HG02884 (cell line): ENCODE data around the gene ZNF681.
"Not testable (repeated sequence)": the region's sequence is repeated elsewhere in the genome, so short reads cannot be mapped to it uniquely, and the experiment has no call there.

Experiments used
- ATAC-seq: cut with Tn5 transposase; IDR thresholded peaks from one replicate; pipeline ENCODE4 v1.9.1; 2021; ENCODE audit warnings: mild to moderate bottlenecking, moderate library complexity; ENCODE audit not compliant: unreplicated experiment

The ZNF681 gene

DNA sequence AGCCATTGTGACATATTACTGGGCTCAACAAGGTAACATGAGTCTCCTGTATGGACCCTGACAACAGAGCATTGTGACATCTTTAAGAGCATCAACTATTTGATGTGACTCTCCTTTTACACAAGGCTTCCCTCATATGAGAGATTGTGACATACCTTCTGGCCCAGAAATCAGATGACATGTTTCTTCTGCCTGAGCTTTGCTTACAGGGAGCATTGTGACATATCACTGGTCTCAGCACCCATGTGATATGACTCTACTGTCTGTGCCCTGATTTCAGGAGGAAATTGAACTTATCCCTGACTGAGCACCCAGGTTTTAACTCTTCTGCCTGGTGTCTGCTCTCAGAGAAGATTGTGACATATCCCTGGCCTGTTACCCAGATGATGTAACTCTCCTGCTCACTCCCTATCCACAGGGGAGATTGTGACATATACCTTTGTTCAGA lies 15.9 kb upstream of the ZNF681 start:
- no peak for ATAC-seq

DNA sequence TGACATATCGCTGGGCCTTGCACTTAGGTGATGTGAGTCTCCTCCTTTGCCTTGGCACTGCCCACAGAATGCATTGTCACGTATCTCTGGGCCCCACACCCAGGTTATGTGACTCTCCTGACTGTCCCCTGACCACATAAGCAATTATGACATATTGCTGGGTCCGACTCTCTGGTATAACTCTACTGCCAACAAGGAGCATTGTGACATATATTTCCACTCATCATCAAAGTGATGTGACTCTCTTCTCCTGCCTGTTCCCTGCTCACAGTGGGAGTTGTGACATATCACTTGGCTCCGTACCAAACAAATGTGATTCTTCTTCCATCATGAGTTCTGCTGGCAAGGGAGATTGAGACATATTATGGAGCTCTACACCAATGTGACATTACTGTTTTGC lies 15.4 kb upstream of the ZNF681 start:
- ATAC-seq = no peak

GRCh38 chr19:23772675-23773063 lies 14.0 kb upstream of the ZNF681 start:
- ATAC-seq = no peak

DNA sequence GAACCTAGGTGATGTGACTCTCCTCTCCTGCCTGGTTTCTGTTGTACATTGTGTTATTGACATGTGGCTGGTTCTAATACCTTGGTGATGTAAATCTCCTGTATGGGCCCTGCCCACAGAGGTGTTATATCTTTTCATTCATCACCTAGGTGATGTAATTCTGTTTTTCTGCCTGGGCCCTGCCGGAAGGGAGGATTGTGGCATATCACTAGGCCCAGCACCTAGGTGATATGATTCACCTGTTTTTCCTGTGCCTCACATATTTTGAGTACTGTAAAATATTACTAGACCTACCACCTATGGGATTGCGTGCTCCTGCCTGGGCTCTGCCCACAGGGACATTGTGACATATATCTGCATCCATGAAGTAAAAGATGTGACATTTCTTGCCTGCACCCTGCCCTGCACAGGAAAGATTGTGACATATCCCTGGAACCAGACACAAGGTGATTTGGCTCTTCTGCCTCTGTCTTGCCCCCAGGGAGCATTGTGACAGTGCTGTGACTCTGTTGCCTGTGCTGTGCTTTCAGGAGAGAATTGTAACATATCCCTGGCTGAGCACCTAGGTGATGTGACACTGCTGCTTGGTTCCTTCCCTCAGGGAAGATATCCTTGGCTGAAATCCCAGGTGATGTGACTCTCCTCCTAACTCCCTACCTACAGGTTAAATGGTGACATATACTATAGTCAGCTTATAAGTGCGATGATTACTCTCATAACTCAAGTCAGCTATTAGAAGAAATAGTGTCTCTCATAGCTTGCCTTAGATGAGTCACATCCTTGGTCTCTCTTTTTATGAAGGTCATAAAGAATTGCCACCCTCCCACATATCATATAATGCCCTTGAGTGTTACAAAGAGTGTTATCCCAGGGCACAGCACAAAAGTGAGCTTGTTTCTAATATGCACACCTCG lies 13.3 kb upstream of the ZNF681 start:
- ATAC-seq = no peak

GRCh38 chr19:23771316-23771715 lies 12.6 kb upstream of the ZNF681 start:
- no peak for ATAC-seq

GRCh38 chr19:23770672-23771250 lies 12.1 kb upstream of the ZNF681 start:
- ATAC-seq = no peak

- ATAC-seq = no peak
Observed at GRCh38 chr19:23769691-23770468, 11.2 kb upstream of the ZNF681 start.

DNA sequence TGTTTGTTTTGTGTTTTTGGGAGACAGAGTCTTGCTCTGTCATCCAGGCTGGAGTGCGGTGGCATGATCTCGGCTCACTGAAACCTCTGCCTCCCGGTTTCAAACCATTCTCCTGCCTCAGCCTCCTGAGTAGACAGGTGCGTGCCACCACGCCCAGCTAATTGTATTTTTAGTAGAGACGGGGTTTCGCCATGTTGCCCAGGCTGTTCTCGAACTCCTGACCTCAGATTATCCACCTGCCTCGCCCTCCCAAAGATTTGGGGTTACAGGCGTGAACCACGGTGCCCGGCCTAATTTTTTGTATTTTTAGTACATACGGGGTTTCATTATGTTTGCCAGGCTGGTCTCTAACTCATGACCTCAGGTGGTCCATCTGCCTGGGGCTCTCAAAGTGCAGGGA lies 8.3 kb upstream of the ZNF681 start:
- ATAC-seq = no peak

DNA sequence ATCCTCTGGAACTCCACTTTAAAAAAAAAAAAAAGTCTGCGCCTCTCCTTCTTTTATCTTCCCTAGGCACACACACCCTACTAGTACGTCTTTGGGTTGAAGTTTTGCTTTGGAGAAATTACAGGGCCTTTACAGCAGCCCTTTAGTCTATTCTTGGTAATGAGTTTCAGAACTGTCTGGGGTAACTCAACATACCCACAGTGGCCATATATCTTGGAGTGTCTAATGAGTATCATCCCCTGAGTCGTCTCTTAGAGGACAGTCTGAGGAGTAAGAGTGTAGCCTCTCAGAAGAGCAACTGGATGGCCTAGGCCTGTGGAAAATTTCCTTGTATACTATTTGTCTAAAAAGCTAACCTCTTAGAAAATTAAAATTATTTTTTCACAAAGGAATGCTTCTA lies 6.1 kb upstream of the ZNF681 start:
- ATAC-seq = no peak

DNA sequence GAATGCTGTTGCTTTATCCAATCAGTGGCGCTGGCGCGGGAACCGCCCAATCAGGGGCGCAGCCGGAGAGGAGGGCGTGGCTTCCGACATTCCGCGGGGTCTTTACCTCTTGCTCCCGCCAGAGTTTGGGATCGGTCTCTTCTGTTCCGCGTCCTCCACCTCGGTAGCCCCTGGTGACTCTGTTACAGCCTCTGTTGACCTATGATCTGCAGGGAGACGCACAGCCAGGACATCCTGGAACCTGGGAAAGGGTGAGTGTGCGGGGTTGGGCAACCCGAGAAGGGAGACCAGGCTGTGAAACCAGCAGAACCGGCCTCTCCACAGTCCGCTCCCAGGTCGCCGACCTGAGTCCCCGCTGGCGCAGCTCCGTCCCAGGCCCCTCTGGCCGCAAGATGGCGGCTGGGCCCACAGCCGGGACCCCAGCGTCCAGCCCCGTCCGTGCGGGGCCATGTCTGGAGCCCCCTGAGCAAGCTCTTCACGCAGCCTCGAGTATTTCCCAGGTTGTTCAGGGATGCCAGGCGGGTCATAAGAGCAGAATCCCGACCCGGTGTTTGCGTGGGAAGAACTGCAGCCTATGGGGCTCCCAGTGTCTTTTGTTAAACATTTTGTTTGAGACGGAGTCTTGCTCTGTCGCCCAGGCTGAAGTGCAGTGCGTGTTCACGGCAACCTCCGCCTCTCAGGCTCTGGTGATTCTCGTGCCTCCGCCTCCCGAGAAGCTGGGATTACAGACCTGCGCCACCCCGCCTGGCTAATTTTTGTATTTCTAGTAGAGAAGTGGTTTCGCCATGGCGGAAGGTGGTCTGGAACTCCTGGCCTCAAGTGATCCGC lies 4.4 kb upstream of the ZNF681 start:
- ATAC-seq = no peak

GRCh38 chr19:23762548-23762883 lies 3.8 kb upstream of the ZNF681 start:
- ATAC-seq = no peak

DNA sequence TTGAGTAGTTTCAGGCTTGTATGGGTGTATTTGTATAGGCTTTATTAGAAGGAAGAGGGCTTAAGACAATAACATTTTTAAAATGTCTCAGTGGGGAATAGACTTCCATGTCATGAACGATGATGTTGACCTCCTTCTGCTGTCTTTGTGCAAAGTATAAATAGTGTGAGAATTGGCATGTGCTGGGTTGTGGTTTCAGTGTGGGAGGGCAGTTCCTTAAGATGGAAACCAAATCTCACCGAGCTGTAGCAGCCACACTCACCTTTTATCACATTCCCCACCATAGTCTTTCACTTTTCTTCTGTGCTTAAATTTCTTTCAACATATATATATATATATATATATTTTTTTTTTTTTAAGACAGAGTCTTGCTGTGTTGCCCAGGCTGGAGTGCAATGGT lies 1.6 kb upstream of the ZNF681 start:
- not testable (repeated sequence) for ATAC-seq

- ATAC-seq = not testable (repeated sequence)
Observed at GRCh38 chr19:23743633-23744232, 15.0 kb downstream of the ZNF681 start.

- ATAC-seq = not testable (repeated sequence)
Observed at GRCh38 chr19:23730729-23731465, 27.8 kb downstream of the ZNF681 start.

DNA sequence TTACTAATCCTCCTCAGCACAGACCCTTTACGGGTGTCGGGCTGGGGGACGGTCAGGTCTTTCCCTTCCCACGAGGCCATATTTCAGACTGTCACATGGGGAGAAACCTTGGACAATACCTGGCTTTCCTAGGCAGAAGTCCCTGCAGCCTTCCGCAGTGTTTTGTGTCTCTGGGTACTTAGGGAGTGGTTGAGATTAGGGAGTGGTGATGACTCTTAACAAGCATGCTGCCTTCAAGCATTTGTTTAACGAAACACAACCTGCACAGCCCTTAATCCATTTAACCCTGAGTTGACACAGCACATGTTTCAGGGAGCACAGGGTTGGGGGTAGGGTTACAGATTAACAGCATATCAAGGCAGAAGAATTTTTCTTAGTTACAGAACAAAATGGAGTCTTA lies 34.5 kb downstream of the ZNF681 start:
- not testable (repeated sequence) for ATAC-seq

GRCh38 chr19:23718802-23719201 lies 39.9 kb downstream of the ZNF681 start:
- ATAC-seq = no peak

GRCh38 chr19:23716792-23717191 lies 41.9 kb downstream of the ZNF681 start:
- no peak for ATAC-seq

DNA sequence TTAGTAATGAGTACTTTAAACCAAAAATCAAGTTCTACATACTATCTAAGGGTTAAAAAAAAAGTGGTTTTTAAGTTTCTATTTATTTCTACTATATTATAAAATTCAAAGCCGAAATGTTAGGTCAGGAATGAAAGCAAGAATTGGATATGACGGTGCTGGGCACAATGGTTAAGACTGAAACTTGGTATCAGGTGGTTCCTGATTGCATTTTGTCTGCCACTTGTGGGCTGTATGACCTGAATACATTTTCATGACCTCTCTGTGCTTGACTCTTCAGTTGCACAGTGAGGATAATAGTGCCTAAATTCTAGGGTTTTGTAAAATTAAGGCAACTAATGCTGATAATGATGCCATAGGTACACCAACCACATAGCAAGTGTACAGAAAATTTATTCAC lies 49.3 kb downstream of the ZNF681 start:
- ATAC-seq = no peak

GRCh38 chr19:23706657-23707056 lies 52.0 kb downstream of the ZNF681 start:
- no peak for ATAC-seq

- ATAC-seq = no peak
Observed at GRCh38 chr19:23699521-23699860, 59.2 kb downstream of the ZNF681 start.
